Spleen (tissue), 11 donors: Measurements from ENCODE around the gene CCDC175. TPM values are rescaled to one million over a fixed set of nuclear protein-coding genes. Genes with fewer than 3 reads are reported as not detected.

Experiments
- DNase-seq: peaks from one replicate; pipeline ENCODE4 v3.0.0-alpha.2; 2020
- H3K27ac ChIP-seq, 8 donors: fragments of 200-600 bp; sonication (generic) in 7 of 8; 1 replicate in 4 of 8; 2 replicates in 4 of 8; pipeline versions ENCODE4 v1.5.0 to v1.8.0; 2016 to 2021; ENCODE audit warnings: inconsistent platforms in 4 of 8, mild to moderate bottlenecking in 4 of 8, moderate library complexity in 1 of 8
- H3K27me3 ChIP-seq, 7 donors: fragments of 200-600 bp; sonication (generic) in 6 of 7; replicated peaks in 1 of 7; 1 replicate in 4 of 7; 2 replicates in 3 of 7; pipeline versions ENCODE4 v1.5.0 to v1.8.0; 2016 to 2021; ENCODE audit warnings: inconsistent platforms in 3 of 7, mild to moderate bottlenecking in 1 of 7
- H3K36me3 ChIP-seq, 6 donors: fragments of 200-600 bp; sonication (generic) in 5 of 6; 1 replicate in 4 of 6; 2 replicates in 2 of 6; pipeline versions ENCODE4 v1.5.0 to v1.8.0; 2016 to 2021; ENCODE audit warnings: inconsistent platforms in 2 of 6
- H3K4me1 ChIP-seq, 6 donors: fragments of 200-600 bp; sonication (generic) in 5 of 6; 1 replicate in 3 of 6; 2 replicates in 3 of 6; pipeline versions ENCODE4 v1.5.0 to v1.8.0; 2016 to 2021; ENCODE audit warnings: inconsistent platforms in 3 of 6
- H3K4me3 ChIP-seq, 8 donors: fragments of 200-600 bp; sonication (generic) in 7 of 8; 1 replicate in 4 of 8; 2 replicates in 4 of 8; pipeline versions ENCODE4 v1.5.0 to v1.8.0; 2016 to 2021; ENCODE audit warnings: inconsistent platforms in 4 of 8, mild to moderate bottlenecking in 4 of 8, moderate library complexity in 2 of 8
- H3K9me3 ChIP-seq, 8 donors: fragments of 200-600 bp; sonication (generic) in 7 of 8; 1 replicate in 4 of 8; 2 replicates in 4 of 8; pipeline versions ENCODE4 v1.5.0 to v1.8.0; 2016 to 2021; ENCODE audit warnings: inconsistent platforms in 4 of 8
- POLR2A ChIP-seq, 3 donors: fragments of 450-650 bp; IDR thresholded peaks; one replicate each; pipeline ENCODE4 v1.5.1; 2017; ENCODE audit warnings: antibody characterized with exemption in 3 of 3, mild to moderate bottlenecking in 1 of 3
- POLR2AphosphoS5 ChIP-seq, 3 donors: sonication (generic); formaldehyde crosslinking; IDR thresholded peaks; one replicate each; pipeline ENCODE4 v1.5.1; 2017; ENCODE audit warnings: antibody characterized with exemption in 3 of 3
- WGBS, 5 donors: extraction: QIAGEN DNeasy Blood & Tissue Kit in 3 of 5; methylation state at CpG; one replicate each; pipeline versions ENCODE4 v1.1.5 to v1.1.7; 2013 to 2018; 5-methylcytosine and 5-hydroxymethylcytosine counted together
- intact Hi-C: fragments of 100-400 bp; cut with DNase I; formaldehyde crosslinking; loops from one replicate; pipeline ENCODE4 v1.15.0; 2023; ENCODE audit warnings: low total_unique reads
- polyA plus RNA-seq, 3 donors: library from polyadenylated mRNA; stranded (reverse); fragments of 200-250 nt; gene quantifications; one replicate each; pipeline ENCODE4 v1.2.1, GENCODE V29; 2013
- total RNA-seq, 7 donors: library from RNA; depleted of rRNA in 3 of 7; stranded (reverse); fragments of >200 nt in 3 of 7; fragmentation: NEBNext Ultra II Directional in 4 of 7; extraction: Animal tissue kit (Norgen Biotek cat#: 25700) in 4 of 7; gene quantifications; one replicate each; pipeline versions ENCODE4 v1.1.0 to v1.2.1, GENCODE V29; 2016 to 2021
- TF ChIP-seq, protein P1 (sequence below), 11 experiments: fragments of 200-600 bp in 7 of 11; fragments of 450-650 bp in 4 of 11; sonication (generic) in 4 of 11; IDR thresholded peaks in 8 of 11; conservative IDR thresholded peaks in 3 of 11; 1 replicate in 7 of 11; 2 replicates in 4 of 11; pipeline versions ENCODE4 v1.4.0 to v1.8.0; 2016 to 2021; ENCODE audit warnings: antibody characterized with exemption in 11 of 11, inconsistent platforms in 4 of 11, mild to moderate bottlenecking in 1 of 11
- donor health status: healthy with polysubstance abuse.
- donor health status: DM: no; HTN: no; CAD: no; lungs with moderate emphysema.
- donor health status: DM: no; HTN: no; CAD: no.
- donor health status: Bipolar disorder and iron deficiency.
- donor health status: healthy.
- donor health status: DM: no; HTN: no; CAD: no.
- donor health status: DM: yes; HTN: yes; CAD: no.

The CCDC175 gene
- total and polyA plus RNA-seq, 10 donors, result 0.34 to 1.9 (median 0.43) TPM; not detected in 5

DNA sequence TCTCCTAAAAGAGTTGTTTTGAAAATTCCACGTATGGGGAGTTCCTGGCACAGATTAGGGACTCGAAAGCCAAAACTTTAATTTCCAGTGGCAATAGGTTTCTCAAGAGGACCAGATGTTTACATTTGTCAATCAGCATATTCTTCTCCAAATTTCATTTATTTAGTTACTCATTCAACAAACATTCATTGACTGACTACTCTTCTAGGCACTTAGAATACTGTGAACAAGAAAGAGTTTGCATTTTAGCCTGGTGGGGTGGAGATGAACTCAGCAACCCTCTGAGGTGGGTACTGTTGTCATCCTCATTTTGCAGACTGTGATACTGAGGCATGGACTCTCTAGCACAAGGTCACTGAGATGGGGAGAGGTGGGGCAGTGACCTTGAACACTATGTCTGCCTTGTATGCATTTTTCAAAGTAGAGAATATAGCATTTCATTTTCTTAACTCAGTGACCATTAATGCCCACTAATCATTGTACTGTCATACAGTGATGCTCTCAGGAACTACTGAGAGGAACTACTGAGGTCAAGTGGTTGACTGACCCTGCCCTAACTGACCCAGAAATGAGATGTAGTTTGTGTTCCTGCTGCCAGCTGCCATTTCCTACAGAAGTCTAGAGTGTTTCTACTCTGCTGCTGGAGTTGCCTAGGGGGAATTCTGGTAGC lies 94.6 kb downstream of the CCDC175 start:
- DNase-seq, result no peak
- no peaks in the 10 kb centered on the region for H3K9me3 ChIP-seq
- TF ChIP-seq POLR2A (IDR thresholded peaks at IDR 0.05) (no peak), POLR2AphosphoS5 (IDR thresholded peaks at IDR 0.05) (peak in 1 of 3 donors; percentile 46)
- TF ChIP-seq, protein P1, sequence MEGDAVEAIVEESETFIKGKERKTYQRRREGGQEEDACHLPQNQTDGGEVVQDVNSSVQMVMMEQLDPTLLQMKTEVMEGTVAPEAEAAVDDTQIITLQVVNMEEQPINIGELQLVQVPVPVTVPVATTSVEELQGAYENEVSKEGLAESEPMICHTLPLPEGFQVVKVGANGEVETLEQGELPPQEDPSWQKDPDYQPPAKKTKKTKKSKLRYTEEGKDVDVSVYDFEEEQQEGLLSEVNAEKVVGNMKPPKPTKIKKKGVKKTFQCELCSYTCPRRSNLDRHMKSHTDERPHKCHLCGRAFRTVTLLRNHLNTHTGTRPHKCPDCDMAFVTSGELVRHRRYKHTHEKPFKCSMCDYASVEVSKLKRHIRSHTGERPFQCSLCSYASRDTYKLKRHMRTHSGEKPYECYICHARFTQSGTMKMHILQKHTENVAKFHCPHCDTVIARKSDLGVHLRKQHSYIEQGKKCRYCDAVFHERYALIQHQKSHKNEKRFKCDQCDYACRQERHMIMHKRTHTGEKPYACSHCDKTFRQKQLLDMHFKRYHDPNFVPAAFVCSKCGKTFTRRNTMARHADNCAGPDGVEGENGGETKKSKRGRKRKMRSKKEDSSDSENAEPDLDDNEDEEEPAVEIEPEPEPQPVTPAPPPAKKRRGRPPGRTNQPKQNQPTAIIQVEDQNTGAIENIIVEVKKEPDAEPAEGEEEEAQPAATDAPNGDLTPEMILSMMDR (IDR thresholded peaks at IDR 0.05 in 8 of 11, conservative IDR thresholded peaks at IDR 0.05 in 3 of 11), result no peak
- peaks cover 0 to 21% (median 0%) of the 10 kb centered on the region in 6 donors for H3K36me3 ChIP-seq
- intact Hi-C loops, result loop anchor here (10.0 kb wide), 1 partner anchor 613 kb away; the partner anchor contains the start of gene PCNX4
- peaks cover 36 to 65% (median 57%) of the 10 kb centered on the region in 6 donors for H3K4me1 ChIP-seq
- no peaks in the 10 kb centered on the region for H3K27me3 ChIP-seq
- peak overlapping the region in 7 of 8 donors; percentile 22 to 97 (median 94) for H3K27ac ChIP-seq
- WGBS, 5 donors, result 56 to 84% (median 67%) methylated on average over 2 of the region's 2 CpGs
- peak overlapping the region in 5 of 8 donors; percentile 82 to 95 (median 89) for H3K4me3 ChIP-seq

DNA sequence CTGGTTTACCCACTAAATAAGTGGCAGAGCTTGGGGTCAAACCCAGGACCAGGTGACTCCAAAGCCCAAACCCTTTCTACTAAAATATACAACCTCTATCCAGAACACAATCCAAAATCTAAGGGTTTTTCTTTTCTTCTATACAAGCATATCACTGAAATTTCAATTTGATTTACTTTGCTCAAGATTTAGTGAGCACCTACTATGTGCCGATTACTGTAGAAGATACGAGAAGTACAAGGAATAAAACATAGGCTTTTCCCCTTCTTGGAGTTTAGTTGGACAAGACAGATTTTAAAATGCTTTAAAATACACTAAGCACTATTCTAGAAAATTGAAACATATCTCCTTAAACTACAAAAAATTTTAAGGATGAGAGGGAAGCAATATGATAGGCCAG lies 95.2 kb downstream of the CCDC175 start:
- TF ChIP-seq, protein P1 (IDR thresholded peaks at IDR 0.05 in 8 of 11, conservative IDR thresholded peaks at IDR 0.05 in 3 of 11), result no peak
- peak overlapping the region in 1 of 8 donors; percentile 97 for H3K27ac ChIP-seq
- intact Hi-C loops, result loop anchor here (10.0 kb wide), 1 partner anchor 613 kb away; the partner anchor contains the start of gene PCNX4
- no peak for DNase-seq
- no peak overlapping the region for H3K4me3 ChIP-seq
- H3K27me3 ChIP-seq, result no peaks in the 10 kb centered on the region
- H3K9me3 ChIP-seq, result no peaks in the 10 kb centered on the region
- peaks cover 0 to 27% (median 0%) of the 10 kb centered on the region in 6 donors for H3K36me3 ChIP-seq
- WGBS, 5 donors, result 95 to 99% (median 98%) methylated on average over 2 of the region's 2 CpGs
- peaks cover 32 to 59% (median 51%) of the 10 kb centered on the region in 6 donors for H3K4me1 ChIP-seq

DNA sequence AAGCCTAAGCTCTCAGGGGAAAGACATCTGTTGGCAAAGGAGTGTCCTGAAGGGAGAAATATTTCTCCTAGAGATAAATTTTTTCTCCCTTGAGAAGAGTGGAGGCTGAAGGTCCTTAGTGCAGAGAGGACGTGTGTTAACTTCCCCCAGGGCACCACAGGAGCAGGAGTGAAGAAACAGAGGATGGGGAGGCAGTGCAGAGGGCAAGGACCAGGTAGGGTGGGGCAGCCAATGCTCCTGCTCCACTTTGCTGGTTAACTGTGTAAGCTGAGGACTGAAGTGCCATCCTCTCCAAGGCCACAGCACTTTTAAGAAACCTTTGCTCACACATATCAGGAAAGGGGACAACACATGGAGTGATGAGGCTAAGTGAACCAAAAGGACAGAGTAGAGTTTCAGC lies 96.4 kb downstream of the CCDC175 start:
- Histone ChIP-seq H3K4me1 (peaks cover 20 to 46% (median 39%) of the 10 kb centered on the region in 6 donors), H3K4me3 (no peak overlapping the region), H3K27ac (no peak overlapping the region), H3K36me3 (peaks cover 0 to 39% (median 8%) of the 10 kb centered on the region in 6 donors), H3K9me3 (no peaks in the 10 kb centered on the region), H3K27me3 (no peaks in the 10 kb centered on the region)
- 31 to 43% (median 38%) methylated on average over 1 of the region's 1 CpG for WGBS, 5 donors
- TF ChIP-seq POLR2AphosphoS5 (IDR thresholded peaks at IDR 0.05), result no peak
- no peak for TF ChIP-seq POLR2A (IDR thresholded peaks at IDR 0.05)
- TF ChIP-seq, protein P1 (IDR thresholded peaks at IDR 0.05 in 8 of 11, conservative IDR thresholded peaks at IDR 0.05 in 3 of 11), result no peak
- no peak for DNase-seq
- intact Hi-C loops, result loop anchor here (10.0 kb wide), 1 partner anchor 615 kb away; the partner anchor contains the start of gene PCNX4

DNA sequence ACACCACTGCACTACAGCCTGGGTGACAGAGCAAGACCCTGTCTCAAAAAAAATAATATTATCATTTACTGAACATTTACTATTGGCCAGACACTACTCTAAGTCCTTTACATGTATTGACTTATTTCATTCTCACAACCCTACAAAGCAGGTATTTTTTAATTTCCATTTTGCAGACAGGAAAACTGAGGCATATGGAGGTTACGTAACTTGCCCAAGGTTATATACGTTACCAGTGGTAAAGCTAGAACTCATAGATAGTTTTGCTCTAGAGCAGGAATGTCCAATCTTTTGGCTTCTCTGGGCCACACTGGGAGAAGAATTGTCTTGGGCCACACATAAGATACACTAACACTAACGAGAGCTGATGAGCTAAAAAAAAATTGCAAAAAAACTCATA lies 98.1 kb downstream of the CCDC175 start:
- WGBS, 5 donors, result 92 to 98% (median 93%) methylated on average over 3 of the region's 3 CpGs
- no peaks in the 10 kb centered on the region for H3K9me3 ChIP-seq
- H3K27me3 ChIP-seq, result no peaks in the 10 kb centered on the region
- peaks cover 0 to 56% (median 21%) of the 10 kb centered on the region in 6 donors for H3K36me3 ChIP-seq
- intact Hi-C loops, result no loop called here
- no peak overlapping the region for H3K27ac ChIP-seq
- H3K4me3 ChIP-seq, result no peak overlapping the region
- TF ChIP-seq, protein P1 (IDR thresholded peaks at IDR 0.05 in 8 of 11, conservative IDR thresholded peaks at IDR 0.05 in 3 of 11), result no peak
- TF ChIP-seq POLR2AphosphoS5 (IDR thresholded peaks at IDR 0.05) (no peak), POLR2A (IDR thresholded peaks at IDR 0.05) (no peak)
- peaks cover 20 to 40% (median 35%) of the 10 kb centered on the region in 6 donors for H3K4me1 ChIP-seq
- no peak for DNase-seq
